ENCODE measurements around the gene TEN1.

GRCh38 chr17:75950421-75950820 lies 28.6 kb upstream of the TEN1 start:
- no peak for TF ChIP-seq CTCF (IDR thresholded peaks at IDR 0.05)
- no peak for TF ChIP-seq POLR2A (IDR thresholded peaks at IDR 0.05)
